Sigmoid colon (tissue), 7 donors: Measurements from ENCODE around the gene TXNRD3. TPM values are rescaled to one million over a fixed set of nuclear protein-coding genes. Genes with fewer than 3 reads are reported as not detected.

Experiments used
- DNase-seq: peaks from one replicate; pipeline ENCODE4 v3.0.0-alpha.2; 2019
- H3K27ac ChIP-seq, 4 donors: fragments of 200-600 bp; sonication (generic); one replicate each; pipeline ENCODE4 v1.5.1; 2016 to 2019; ENCODE audit warnings: mild to moderate bottlenecking in 1 of 4
- H3K27me3 ChIP-seq, 3 donors: fragments of 200-600 bp; sonication (generic); one replicate each; pipeline ENCODE4 v1.5.1; 2019; ENCODE audit warnings: mild to moderate bottlenecking in 1 of 3
- H3K36me3 ChIP-seq, 4 donors: fragments of 200-600 bp; sonication (generic); one replicate each; pipeline ENCODE4 v1.5.1; 2016 to 2019
- H3K4me1 ChIP-seq, 4 donors: fragments of 200-600 bp; sonication (generic); one replicate each; pipeline ENCODE4 v1.5.1; 2017 to 2019
- H3K4me3 ChIP-seq, 4 donors: fragments of 200-600 bp; sonication (generic); one replicate each; pipeline ENCODE4 v1.5.1; 2017 to 2019; ENCODE audit warnings: mild to moderate bottlenecking in 2 of 4, moderate library complexity in 1 of 4
- H3K9me3 ChIP-seq, 4 donors: fragments of 200-600 bp in 3 of 4; sonication (generic) in 3 of 4; one replicate each; pipeline versions ENCODE4 v1.5.1 to v1.6.1; 2013 to 2019
- EP300 ChIP-seq, 4 donors: sonication (generic); formaldehyde crosslinking; IDR thresholded peaks; one replicate each; pipeline ENCODE4 v1.6.1; 2017; ENCODE audit warnings: antibody characterized with exemption in 4 of 4
- POLR2A ChIP-seq, 2 donors: fragments of 450-650 bp; IDR thresholded peaks; one replicate each; pipeline ENCODE4 v1.6.1; 2016; ENCODE audit warnings: antibody characterized with exemption in 2 of 2, mild to moderate bottlenecking in 2 of 2, moderate library complexity in 2 of 2
- POLR2AphosphoS5 ChIP-seq, 4 donors: sonication (generic); formaldehyde crosslinking; IDR thresholded peaks; one replicate each; pipeline ENCODE4 v1.6.1; 2017; ENCODE audit warnings: antibody characterized with exemption in 4 of 4
- WGBS, 2 donors: extraction: QIAGEN DNeasy Blood & Tissue Kit; methylation state at CpG; one replicate each; pipeline ENCODE4 v1.1.7; 2013; 5-methylcytosine and 5-hydroxymethylcytosine counted together
- intact Hi-C: fragments of 100-400 bp; cut with DNase I; formaldehyde crosslinking; loops from one replicate; pipeline ENCODE4 v1.15.1; 2023
- polyA plus RNA-seq, 3 donors: library from polyadenylated mRNA; stranded (reverse); fragments of 200-250 nt; gene quantifications; one replicate each; pipeline ENCODE4 v1.2.3, GENCODE V29; 2013
- total RNA-seq, 4 donors: library from RNA; depleted of rRNA; stranded (reverse); fragments of >200 nt; gene quantifications; one replicate each; pipeline ENCODE4 v1.1.0, GENCODE V29; 2016
- TF ChIP-seq, protein P1 (sequence below), 4 experiments: fragments of 450-650 bp in 3 of 4; fragments of 200-600 bp in 1 of 4; IDR thresholded peaks; one replicate each; pipeline ENCODE4 v1.5.1; 2016 to 2019; ENCODE audit warnings: antibody characterized with exemption in 4 of 4, mild to moderate bottlenecking in 3 of 4, moderate library complexity in 2 of 4
- donor health status: healthy with polysubstance abuse.
- donor health status: Bipolar disorder and iron deficiency.
- donor health status: healthy.

TXNRD3 gene
- total and polyA plus RNA-seq, 7 donors: 2.5 to 21.4 (median 13.2) TPM

DNA sequence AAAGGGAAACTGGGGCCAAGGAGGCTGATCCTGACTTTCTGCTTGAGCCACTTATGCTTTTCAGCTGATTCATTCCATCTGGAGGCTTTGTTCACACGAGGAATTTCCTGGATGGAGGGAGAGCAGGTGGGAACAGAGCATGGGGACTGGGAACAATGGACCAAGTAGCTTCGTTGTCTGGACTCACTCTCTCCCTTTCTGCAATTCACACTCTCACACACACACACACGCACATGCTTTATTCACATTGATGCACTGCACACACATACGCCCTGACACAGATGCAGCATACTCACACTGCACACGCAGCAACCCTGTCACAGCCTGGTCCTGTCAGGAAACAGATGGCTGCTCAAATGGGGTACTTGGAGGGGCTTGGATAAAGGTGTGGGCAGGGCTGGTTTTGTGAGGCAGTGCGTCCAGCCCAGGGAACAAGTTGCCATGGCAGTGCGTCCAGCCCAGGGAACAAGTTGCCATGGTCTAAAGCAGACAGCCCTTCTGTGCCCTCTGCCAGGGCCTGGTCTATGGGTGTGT is 29.4 kb upstream of the TXNRD3 start:
- intact Hi-C loops: no loop called here
- Histone ChIP-seq H3K36me3 (no peaks in the 10 kb centered on the region), H3K27me3 (peaks cover 0 to 2% (median 0%) of the 10 kb centered on the region in 3 donors), H3K27ac (no peak overlapping the region), H3K4me1 (peaks cover 0 to 2% (median under 1%) of the 10 kb centered on the region in 4 donors), H3K4me3 (no peak overlapping the region), H3K9me3 (no peaks in the 10 kb centered on the region)
- DNase-seq: no peak
- 48 to 70% methylated on average over 7 of the region's 7 CpGs for WGBS, 2 donors
- TF ChIP-seq POLR2A (IDR thresholded peaks at IDR 0.05) (no peak), EP300 (IDR thresholded peaks at IDR 0.05) (no peak), POLR2AphosphoS5 (IDR thresholded peaks at IDR 0.05) (no peak)
- TF ChIP-seq, protein P1, sequence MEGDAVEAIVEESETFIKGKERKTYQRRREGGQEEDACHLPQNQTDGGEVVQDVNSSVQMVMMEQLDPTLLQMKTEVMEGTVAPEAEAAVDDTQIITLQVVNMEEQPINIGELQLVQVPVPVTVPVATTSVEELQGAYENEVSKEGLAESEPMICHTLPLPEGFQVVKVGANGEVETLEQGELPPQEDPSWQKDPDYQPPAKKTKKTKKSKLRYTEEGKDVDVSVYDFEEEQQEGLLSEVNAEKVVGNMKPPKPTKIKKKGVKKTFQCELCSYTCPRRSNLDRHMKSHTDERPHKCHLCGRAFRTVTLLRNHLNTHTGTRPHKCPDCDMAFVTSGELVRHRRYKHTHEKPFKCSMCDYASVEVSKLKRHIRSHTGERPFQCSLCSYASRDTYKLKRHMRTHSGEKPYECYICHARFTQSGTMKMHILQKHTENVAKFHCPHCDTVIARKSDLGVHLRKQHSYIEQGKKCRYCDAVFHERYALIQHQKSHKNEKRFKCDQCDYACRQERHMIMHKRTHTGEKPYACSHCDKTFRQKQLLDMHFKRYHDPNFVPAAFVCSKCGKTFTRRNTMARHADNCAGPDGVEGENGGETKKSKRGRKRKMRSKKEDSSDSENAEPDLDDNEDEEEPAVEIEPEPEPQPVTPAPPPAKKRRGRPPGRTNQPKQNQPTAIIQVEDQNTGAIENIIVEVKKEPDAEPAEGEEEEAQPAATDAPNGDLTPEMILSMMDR (IDR thresholded peaks at IDR 0.05): no peak

DNA sequence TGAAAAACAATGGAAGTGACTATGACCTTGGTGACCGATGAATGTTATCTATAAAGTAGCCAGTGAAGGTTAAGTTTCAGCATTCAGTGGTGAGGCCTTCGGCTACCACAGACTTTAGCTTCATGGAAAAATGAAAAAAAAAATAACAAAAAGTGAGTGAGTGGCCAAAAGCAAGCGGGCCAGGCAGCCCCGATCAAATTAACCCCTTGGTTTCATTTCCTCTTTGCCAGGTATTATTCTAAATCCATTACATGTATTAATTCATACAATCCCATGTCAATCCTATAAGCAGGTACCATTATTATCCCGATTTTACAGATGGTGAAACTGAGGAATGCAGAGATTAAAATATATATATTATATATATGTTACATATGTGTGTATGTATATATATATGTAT is 28.1 kb upstream of the TXNRD3 start:
- no peaks in the 10 kb centered on the region for H3K9me3 ChIP-seq
- no peak overlapping the region for H3K4me3 ChIP-seq
- 78 to 86% methylated on average over 5 of the region's 5 CpGs for WGBS, 2 donors
- H3K27me3 ChIP-seq: peaks cover 0 to 12% (median 0%) of the 10 kb centered on the region in 3 donors
- H3K27ac ChIP-seq: no peak overlapping the region
- DNase-seq: no peak
- TF ChIP-seq POLR2A (IDR thresholded peaks at IDR 0.05) (no peak), POLR2AphosphoS5 (IDR thresholded peaks at IDR 0.05) (no peak), EP300 (IDR thresholded peaks at IDR 0.05) (no peak)
- TF ChIP-seq, protein P1 (IDR thresholded peaks at IDR 0.05): no peak
- no peaks in the 10 kb centered on the region for H3K36me3 ChIP-seq
- intact Hi-C loops: no loop called here
- H3K4me1 ChIP-seq: peaks cover 0 to 7% (median 3%) of the 10 kb centered on the region in 4 donors

DNA sequence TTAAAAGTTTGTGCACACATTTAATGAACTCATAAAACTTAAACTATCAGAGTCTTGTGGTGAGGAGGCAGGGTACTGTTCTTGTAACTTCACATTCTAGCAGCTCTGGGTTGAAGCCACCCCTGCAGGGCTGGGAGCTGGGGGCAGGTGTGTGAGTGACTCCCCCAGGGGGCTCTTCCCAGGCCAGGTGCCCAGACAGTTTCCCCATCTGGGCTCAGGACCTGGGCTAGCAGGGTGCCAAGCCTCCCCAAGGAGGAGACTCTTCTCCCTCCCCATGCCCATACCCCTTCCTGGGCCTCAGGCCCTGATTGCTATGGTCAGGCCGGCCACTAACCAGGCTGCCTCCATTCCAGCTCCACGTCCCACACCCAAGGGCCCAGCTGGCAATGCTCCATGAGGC is 27.1 kb upstream of the TXNRD3 start:
- no peak overlapping the region for H3K27ac ChIP-seq
- TF ChIP-seq, protein P1 (IDR thresholded peaks at IDR 0.05): no peak
- TF ChIP-seq POLR2A (IDR thresholded peaks at IDR 0.05) (no peak), POLR2AphosphoS5 (IDR thresholded peaks at IDR 0.05) (no peak), EP300 (IDR thresholded peaks at IDR 0.05) (no peak)
- peaks cover 0 to 12% (median 0%) of the 10 kb centered on the region in 3 donors for H3K27me3 ChIP-seq
- no peaks in the 10 kb centered on the region for H3K36me3 ChIP-seq
- no peak overlapping the region for H3K4me3 ChIP-seq
- no peak for DNase-seq
- H3K9me3 ChIP-seq: no peaks in the 10 kb centered on the region
- intact Hi-C loops: no loop called here
- H3K4me1 ChIP-seq: peaks cover 0 to 7% (median 3%) of the 10 kb centered on the region in 4 donors
- WGBS, 2 donors: 82 to 84% methylated on average over 2 of the region's 2 CpGs

DNA sequence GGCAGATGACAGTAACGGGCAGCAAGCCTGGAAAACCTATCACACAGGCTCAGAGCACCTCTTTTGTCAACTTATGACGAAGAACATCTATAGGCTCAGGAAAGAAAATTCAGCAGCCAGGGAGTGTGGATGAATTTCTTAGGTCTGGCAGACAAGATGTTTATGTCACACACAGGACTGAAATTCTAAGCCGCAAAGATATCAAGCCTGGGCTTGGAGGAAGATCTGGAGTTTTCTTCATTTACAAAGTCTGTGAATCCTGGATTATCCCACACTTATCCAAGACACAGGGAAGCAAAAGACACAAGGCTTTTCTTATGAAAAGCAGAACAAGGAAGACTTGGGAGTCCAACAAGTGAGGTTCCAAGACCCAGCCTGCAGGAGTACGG is 25.7 kb upstream of the TXNRD3 start:
- Histone ChIP-seq H3K4me3 (no peak overlapping the region), H3K9me3 (no peaks in the 10 kb centered on the region), H3K36me3 (no peaks in the 10 kb centered on the region), H3K4me1 (peaks cover 0 to 7% (median 3%) of the 10 kb centered on the region in 4 donors), H3K27me3 (peaks cover 0 to 12% (median 0%) of the 10 kb centered on the region in 3 donors), H3K27ac (no peak overlapping the region)
- intact Hi-C loops: loop anchor here (2.0 kb wide), 1 partner anchor 302 kb away; the partner anchor contains the start of gene PLXNA1
- no peak for DNase-seq
- TF ChIP-seq POLR2AphosphoS5 (IDR thresholded peaks at IDR 0.05) (no peak), POLR2A (IDR thresholded peaks at IDR 0.05) (no peak), EP300 (IDR thresholded peaks at IDR 0.05) (no peak)
- TF ChIP-seq, protein P1 (IDR thresholded peaks at IDR 0.05): no peak
- WGBS, 2 donors: 88 to 93% methylated on average over 4 of the region's 4 CpGs
